Activated naive CD4-positive, alpha-beta T cell treated with anti-CD3 and anti-CD28 coated beads, Interleukin-2, amount 50 U/mL, for 72 hours (primary cell): ENCODE data around the gene KLHL6. TPM values are rescaled to one million over a fixed set of nuclear protein-coding genes. Genes with fewer than 3 reads are reported as not detected.
A peak's percentile ranks its signal among the peaks of the same experiment; 100 is the strongest.

Experiments
- ATAC-seq, 2 donors: fragments of 150-1000 bp; cut with Tn5 transposase; 2 replicates each; pipeline ENCODE4 v1.10.0; 2021; ENCODE audit warnings: mild to moderate bottlenecking in 2 of 2, moderate library complexity in 2 of 2
- DNase-seq, 2 donors: peaks; one replicate each; pipeline ENCODE4 v3.0.0; 2021 to 2022; ENCODE audit warnings: low spot score in 2 of 2
- H3K27ac Mint-ChIP-seq, 2 donors: one replicate each; pipeline ENCODE4 v1.8.0; 2022; ENCODE audit warnings: mild to moderate bottlenecking in 2 of 2, mixed read lengths in 2 of 2
- H3K36me3 Mint-ChIP-seq, 2 donors: one replicate each; pipeline ENCODE4 v1.8.0; 2022; ENCODE audit warnings: mixed read lengths in 2 of 2
- H3K9me3 Mint-ChIP-seq, 2 donors: one replicate each; pipeline ENCODE4 v1.8.0; 2022; ENCODE audit warnings: mixed read lengths in 2 of 2
- total RNA-seq, 2 donors: library from RNA; stranded (reverse); gene quantifications; one replicate each; pipeline ENCODE4 v1.2.3, GENCODE V29; 2022

KLHL6 gene
- total RNA-seq, 2 donors from 2014 or later = 47.0 to 72.9 TPM

GRCh38 chr3:183437666-183438564 lies 117.6 kb downstream of the KLHL6 start:
- peaks cover 0 to 5% of the 10 kb centered on the region in 2 donors for H3K36me3 Mint-ChIP-seq
- ATAC-seq (peak in 1 of 2 donors; percentile 47), DNase-seq (no peak)
- peaks cover 0 to 14% of the 10 kb centered on the region in 2 donors for H3K9me3 Mint-ChIP-seq
- H3K27ac Mint-ChIP-seq = no peak overlapping the region

Other genes starting within 250 kb of the KLHL6 start
- gene MCF2L2, start 127.1 kb downstream of the KLHL6 start, total RNA-seq = 1 to 10 TPM; 1.5 to 2.5 TPM
- gene KLHL24, start 79.9 kb upstream of the KLHL6 start, total RNA-seq = 10 to 100 TPM; 10.7 to 75.1 TPM
- gene YEATS2, start 142.1 kb upstream of the KLHL6 start, total RNA-seq = 10 to 100 TPM; 43.3 to 82.2 TPM